Aorta (tissue), 5 donors: ENCODE results near the gene ENTR1. TPM values are rescaled to one million over a fixed set of nuclear protein-coding genes. Genes with fewer than 3 reads are reported as not detected.
A peak's percentile ranks its signal among the peaks of the same experiment; 100 is the strongest.

Source experiments
- ATAC-seq: fragments of 200-7000 bp; cut with Tn5 transposase; one replicate; pipeline ENCODE4 v1.9.1; 2022; ENCODE audit warnings: moderate library complexity; ENCODE audit not compliant: low FRiP score
- DNase-seq, 2 donors: peaks; one replicate each; pipeline ENCODE4 v3.0.0-alpha.2; 2020
- H3K27ac ChIP-seq, 2 donors: one replicate each; pipeline ENCODE4 v1.5.1; 2013; ENCODE audit warnings: low read length in 2 of 2, mild to moderate bottlenecking in 2 of 2, moderate library complexity in 2 of 2, control low read depth in 1 of 2, inconsistent platforms in 1 of 2, low read depth in 1 of 2
- H3K27me3 ChIP-seq, 2 donors: one replicate each; pipeline ENCODE4 v1.6.1; 2013; ENCODE audit warnings: control low read depth in 1 of 2, low read length in 1 of 2, mild to moderate bottlenecking in 1 of 2, moderate library complexity in 1 of 2; ENCODE audit not compliant: insufficient read depth in 2 of 2, control insufficient read depth in 1 of 2
- H3K36me3 ChIP-seq, 2 donors: one replicate each; pipeline ENCODE4 v1.6.1; 2013; ENCODE audit warnings: control low read depth in 1 of 2, low read length in 1 of 2, mild to moderate bottlenecking in 1 of 2; ENCODE audit not compliant: insufficient read depth in 2 of 2, control insufficient read depth in 1 of 2
- H3K4me1 ChIP-seq, 2 donors: one replicate each; pipeline ENCODE4 v1.6.1; 2013; ENCODE audit warnings: low read length in 2 of 2, control low read depth in 1 of 2, mild to moderate bottlenecking in 1 of 2, moderate library complexity in 1 of 2; ENCODE audit not compliant: insufficient read depth in 2 of 2, control insufficient read depth in 1 of 2
- H3K4me3 ChIP-seq, 2 donors: one replicate each; pipeline ENCODE4 v1.5.1; 2013; ENCODE audit warnings: low read length in 2 of 2, control low read depth in 1 of 2, mild to moderate bottlenecking in 1 of 2
- H3K9me3 ChIP-seq: one replicate; pipeline ENCODE4 v1.6.1; 2013; ENCODE audit warnings: mild to moderate bottlenecking, low read length; ENCODE audit not compliant: control insufficient read depth
- WGBS, 2 donors: extraction: QIAGEN DNeasy Blood & Tissue Kit; methylation state at CpG; one replicate each; pipeline ENCODE4 v1.1.7; 2013; 5-methylcytosine and 5-hydroxymethylcytosine counted together
- intact Hi-C, 2 donors: fragments of 100-400 bp; cut with DNase I; formaldehyde crosslinking; loops; one replicate each; pipeline versions ENCODE4 v1.14.2 to v1.15.0; 2022
- polyA plus RNA-seq, 2 donors: library from polyadenylated mRNA; stranded (reverse); fragments of 200-250 nt; gene quantifications; one replicate each; pipeline ENCODE4 v1.2.3, GENCODE V29; 2013
- total RNA-seq, 2 donors: library from RNA; stranded (reverse); fragmentation: NEBNext Ultra II Directional; extraction: Animal tissue kit (Norgen Biotek cat#: 25700); gene quantifications; one replicate each; pipeline ENCODE4 v1.2.1, GENCODE V29; 2021
- donor health status: healthy with polysubstance abuse.
- donor health status: Bipolar disorder and iron deficiency.
- donor health status: DM: no; HTN: no; CAD: no.
- donor health status: DM: no; HTN: no; CAD: no.
- donor health status: DM: yes; HTN: yes; CAD: no.

The ENTR1 gene
- total and polyA plus RNA-seq, 4 donors, result 15.0 to 47.2 (median 33.0) TPM

GRCh38 chr9:136403915-136404800 lies 6.3 kb downstream of the ENTR1 start:
- no peaks in the 10 kb centered on the region for H3K4me1 ChIP-seq
- no peak overlapping the region for H3K27ac ChIP-seq
- DNase-seq (no peak), ATAC-seq (no peak)
- H3K36me3 ChIP-seq, result no peaks in the 10 kb centered on the region
- intact Hi-C loops, result no loop called here
- H3K9me3 ChIP-seq, result no peaks in the 10 kb centered on the region
- H3K27me3 ChIP-seq, result no peaks in the 10 kb centered on the region
- WGBS, 2 donors, result 89 to 90% methylated on average over 32 of the region's 32 CpGs
- H3K4me3 ChIP-seq, result no peak overlapping the region

GRCh38 chr9:136403538-136403914 lies 6.9 kb downstream of the ENTR1 start:
- Histone ChIP-seq H3K4me3 (no peak overlapping the region), H3K27me3 (no peaks in the 10 kb centered on the region), H3K4me1 (no peaks in the 10 kb centered on the region), H3K36me3 (no peaks in the 10 kb centered on the region), H3K9me3 (no peaks in the 10 kb centered on the region), H3K27ac (no peak overlapping the region)
- DNase-seq, result no peak
- intact Hi-C loops, result no loop called here
- 93 to 95% methylated on average over 5 of the region's 5 CpGs for WGBS, 2 donors
- no peak for ATAC-seq

DNA sequence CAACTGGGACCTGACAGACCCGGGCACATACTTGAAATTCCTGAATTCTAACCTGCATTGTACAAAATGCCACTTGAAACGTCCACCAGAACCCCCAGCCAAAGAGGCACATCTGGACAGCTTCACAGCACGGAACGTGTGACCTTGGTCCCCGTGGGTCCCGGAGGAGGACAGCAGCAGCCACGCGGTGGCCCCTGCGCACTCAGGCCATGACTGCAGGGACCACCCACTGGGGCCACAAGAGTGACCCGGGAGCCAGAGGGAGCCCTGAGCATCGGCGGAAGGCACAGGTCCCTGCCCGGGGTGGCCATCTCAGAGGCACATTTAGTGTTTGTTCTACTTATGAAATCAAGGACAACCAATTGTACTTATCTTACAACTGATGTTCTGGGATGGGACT lies 8.3 kb downstream of the ENTR1 start:
- no peak for DNase-seq
- Histone ChIP-seq H3K36me3 (no peaks in the 10 kb centered on the region), H3K9me3 (no peaks in the 10 kb centered on the region), H3K27ac (no peak overlapping the region), H3K4me1 (no peaks in the 10 kb centered on the region), H3K4me3 (no peak overlapping the region), H3K27me3 (no peaks in the 10 kb centered on the region)
- WGBS, 2 donors, result 68% methylated on average over 13 of the region's 13 CpGs
- ATAC-seq, result no peak
- intact Hi-C loops, result no loop called here

GRCh38 chr9:136401173-136401922 lies 9.1 kb downstream of the ENTR1 start:
- Histone ChIP-seq H3K4me3 (no peak overlapping the region), H3K36me3 (no peaks in the 10 kb centered on the region), H3K27me3 (no peaks in the 10 kb centered on the region), H3K9me3 (no peaks in the 10 kb centered on the region), H3K27ac (no peak overlapping the region), H3K4me1 (no peaks in the 10 kb centered on the region)
- DNase-seq (no peak), ATAC-seq (no peak)
- 89 to 90% methylated on average over 18 of the region's 18 CpGs for WGBS, 2 donors
- intact Hi-C loops, result no loop called here

DNA sequence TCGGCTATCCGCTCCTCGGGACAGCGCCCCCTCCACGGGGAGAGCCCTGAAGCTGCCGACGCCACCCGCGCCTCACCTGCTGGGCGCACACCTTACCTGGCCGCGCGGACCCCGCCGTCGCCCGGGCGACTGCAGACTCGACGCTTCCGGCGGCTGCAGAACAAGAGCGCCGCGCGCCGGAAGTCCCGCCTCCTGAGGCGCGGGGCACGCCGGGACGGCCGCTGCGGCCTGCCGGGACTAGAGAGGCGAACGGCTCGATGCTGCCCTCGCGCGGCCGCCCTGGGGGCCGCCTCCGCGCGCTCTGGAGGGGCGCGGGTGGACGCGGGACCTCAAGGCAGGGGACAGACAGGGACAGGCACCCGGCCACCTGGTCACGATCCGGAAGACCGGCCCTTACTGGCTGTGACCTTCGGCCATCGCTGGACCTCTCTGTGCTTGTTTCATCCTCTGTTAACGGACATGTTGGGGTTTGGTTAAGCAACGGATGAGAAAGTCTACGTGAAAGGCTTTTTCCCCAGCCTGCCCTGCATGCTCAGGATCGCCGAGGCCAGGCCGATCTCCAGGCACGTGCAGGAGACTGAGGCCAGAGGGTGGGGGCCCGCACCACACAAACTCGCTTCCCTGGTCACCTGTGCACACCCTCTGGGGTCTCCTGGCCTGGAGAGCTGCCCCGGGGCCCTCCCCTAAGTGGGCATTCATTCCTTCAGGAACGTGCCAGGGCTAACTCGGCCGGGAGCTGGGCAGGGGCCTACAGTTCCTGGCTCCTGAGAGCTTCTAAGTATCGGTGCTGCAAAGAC lies 10.2 kb downstream of the ENTR1 start, which contains the start of gene SNAPC4:
SNAPC4 (minus strand) TSS at position 133 of the 797 bp plus-strand sequence. CDS start 1,742 bp downstream, outside the sequence.
- Histone ChIP-seq H3K4me3 (peak within 1 kb of the TSS; percentile 78 to 85), H3K36me3 (peaks cover 0 to 3% of the 10 kb centered on the region in 2 donors), H3K27ac (peak within 1 kb of the TSS in 1 of 2 donors; percentile 10), H3K9me3 (no peaks in the 10 kb centered on the region), H3K4me1 (no peaks in the 10 kb centered on the region), H3K27me3 (no peaks in the 10 kb centered on the region)
- intact Hi-C loops, result no loop called here
- peak; percentile 94 for ATAC-seq
- DNase-seq, result peak; percentile 90 to 96
- WGBS, 2 donors, result 4 to 5% methylated on average over 63 to 71 of the region's 71 CpGs

- Histone ChIP-seq H3K27ac (no peak overlapping the region), H3K27me3 (no peaks in the 10 kb centered on the region), H3K4me3 (peak overlapping the region; percentile 78 to 85), H3K9me3 (no peaks in the 10 kb centered on the region), H3K4me1 (no peaks in the 10 kb centered on the region), H3K36me3 (peaks cover 0 to 4% of the 10 kb centered on the region in 2 donors)
- DNase-seq, result no peak
- intact Hi-C loops, result no loop called here
- WGBS, 2 donors, result 1% methylated on average over 51 to 67 of the region's 67 CpGs
- no peak for ATAC-seq
These were observed 11.0 kb downstream of the ENTR1 start for GRCh38 chr9:136399176-136400037.

- DNase-seq (no peak), ATAC-seq (no peak)
- H3K36me3 ChIP-seq, result peaks cover 0 to 4% of the 10 kb centered on the region in 2 donors
- WGBS, 2 donors, result 92% methylated on average over 12 of the region's 12 CpGs
- H3K27me3 ChIP-seq, result no peaks in the 10 kb centered on the region
- H3K27ac ChIP-seq, result no peak overlapping the region
- intact Hi-C loops, result no loop called here
- no peaks in the 10 kb centered on the region for H3K4me1 ChIP-seq
- no peaks in the 10 kb centered on the region for H3K9me3 ChIP-seq
- H3K4me3 ChIP-seq, result no peak overlapping the region
These were observed 12.1 kb downstream of the ENTR1 start for GRCh38 chr9:136398286-136398685.

DNA sequence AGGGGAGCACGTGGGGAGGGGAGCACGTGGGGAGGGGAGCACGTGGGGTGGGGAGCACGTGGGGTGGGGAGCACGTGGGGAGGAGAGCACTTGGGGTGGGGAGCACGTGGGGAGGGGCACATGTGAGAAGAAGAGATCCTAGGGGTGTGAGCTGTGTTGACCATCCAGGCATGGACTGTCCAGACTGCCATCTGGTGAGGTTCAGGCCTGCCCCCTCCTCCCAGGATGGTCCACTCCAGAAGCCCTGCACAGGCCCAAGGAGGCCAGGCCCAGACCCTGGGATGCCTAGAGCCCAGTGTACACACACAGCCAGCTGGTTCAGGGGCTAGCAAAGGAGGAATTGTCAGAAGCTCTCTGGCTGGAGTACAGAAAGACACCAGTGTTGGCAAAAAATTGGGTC lies 12.8 kb downstream of the ENTR1 start:
- DNase-seq (no peak), ATAC-seq (no peak)
- H3K4me1 ChIP-seq, result no peaks in the 10 kb centered on the region
- no peaks in the 10 kb centered on the region for H3K9me3 ChIP-seq
- intact Hi-C loops, result no loop called here
- H3K27ac ChIP-seq, result no peak overlapping the region
- peaks cover 0 to 4% of the 10 kb centered on the region in 2 donors for H3K36me3 ChIP-seq
- H3K4me3 ChIP-seq, result no peak overlapping the region
- 73 to 74% methylated on average over 3 to 6 of the region's 6 CpGs for WGBS, 2 donors
- no peaks in the 10 kb centered on the region for H3K27me3 ChIP-seq
